Stimulated activated CD4-positive, alpha-beta T cell treated with anti-CD3 and anti-CD28 coated beads, Interleukin-1b, Interleukin-23, amount 100 ng/mL, for 4 hours (primary cell): ENCODE measurements around the gene RPAP2.

Experiments
- DNase-seq, 2 donors: peaks; one replicate each; pipeline ENCODE4 v3.0.0-alpha.2; 2020; ENCODE audit warnings: low read depth in 2 of 2

The RPAP2 gene

GRCh38 chr1:92447033-92447681 lies 148.3 kb downstream of the RPAP2 start:
- DNase-seq, result no peak

GRCh38 chr1:92447976-92448375 lies 149.1 kb downstream of the RPAP2 start:
- DNase-seq, result no peak
